ENCODE results near the gene SLC25A30. TPM values are rescaled to one million over a fixed set of nuclear protein-coding genes. Genes with fewer than 3 reads are reported as not detected.

SLC25A30 gene
- total RNA-seq, 1 donor from 2014 or later = 18.4 TPM

GRCh38 chr13:45456196-45456972 is 38.2 kb upstream of the SLC25A30 start:
- Histone ChIP-seq H3K36me3 (ENCODE audit: control insufficient read depth, insufficient read depth, low read length) (no peaks in the 10 kb centered on the region), H3K4me3 (ENCODE audit: low read depth, low read length) (no peak overlapping the region), H3K27me3 (ENCODE audit: control insufficient read depth, insufficient read depth, low read length) (no peaks in the 10 kb centered on the region)
- FAIRE-seq (no peak), DNase-seq (ENCODE audit: low read depth) (peak; percentile 90)
- no peak for TF ChIP-seq CTCF (IDR thresholded peaks at IDR 0.05; ENCODE audit: insufficient read depth, low read length, severe bottlenecking)

- Histone ChIP-seq H3K27me3 (ENCODE audit: control insufficient read depth, insufficient read depth, low read length) (no peaks in the 10 kb centered on the region), H3K36me3 (ENCODE audit: control insufficient read depth, insufficient read depth, low read length) (no peaks in the 10 kb centered on the region), H3K4me3 (ENCODE audit: low read depth, low read length) (no peak overlapping the region)
- TF ChIP-seq CTCF (IDR thresholded peaks at IDR 0.05; ENCODE audit: insufficient read depth, low read length, severe bottlenecking) = no peak
- DNase-seq (ENCODE audit: low read depth) (no peak), FAIRE-seq (no peak)
Observed at GRCh38 chr13:45454204-45454603, 36.0 kb upstream of the SLC25A30 start.

GRCh38 chr13:45451282-45451681 is 33.1 kb upstream of the SLC25A30 start:
- no peaks in the 10 kb centered on the region for H3K36me3 ChIP-seq (ENCODE audit: control insufficient read depth, insufficient read depth, low read length)
- DNase-seq (ENCODE audit: low read depth) = no peak
- TF ChIP-seq CTCF (IDR thresholded peaks at IDR 0.05; ENCODE audit: insufficient read depth, low read length, severe bottlenecking) = no peak
- no peak for FAIRE-seq
- peaks cover 2% of the 10 kb centered on the region for H3K27me3 ChIP-seq (ENCODE audit: control insufficient read depth, insufficient read depth, low read length)
- H3K4me3 ChIP-seq (ENCODE audit: low read depth, low read length) = no peak overlapping the region

- peaks cover 2% of the 10 kb centered on the region for H3K27me3 ChIP-seq (ENCODE audit: control insufficient read depth, insufficient read depth, low read length)
- H3K36me3 ChIP-seq (ENCODE audit: control insufficient read depth, insufficient read depth, low read length) = no peaks in the 10 kb centered on the region
- FAIRE-seq (no peak), DNase-seq (ENCODE audit: low read depth) (no peak)
- no peak overlapping the region for H3K4me3 ChIP-seq (ENCODE audit: low read depth, low read length)
- no peak for TF ChIP-seq CTCF (IDR thresholded peaks at IDR 0.05; ENCODE audit: insufficient read depth, low read length, severe bottlenecking)
Observed at GRCh38 chr13:45448965-45449559, 30.9 kb upstream of the SLC25A30 start.

- H3K27me3 ChIP-seq (ENCODE audit: control insufficient read depth, insufficient read depth, low read length) = peaks cover 2% of the 10 kb centered on the region
- no peak for TF ChIP-seq CTCF (IDR thresholded peaks at IDR 0.05; ENCODE audit: insufficient read depth, low read length, severe bottlenecking)
- H3K36me3 ChIP-seq (ENCODE audit: control insufficient read depth, insufficient read depth, low read length) = no peaks in the 10 kb centered on the region
- H3K4me3 ChIP-seq (ENCODE audit: low read depth, low read length) = no peak overlapping the region
- DNase-seq (ENCODE audit: low read depth) (no peak), FAIRE-seq (no peak)
Observed at GRCh38 chr13:45447050-45447661, 29.0 kb upstream of the SLC25A30 start.

Measured in bronchial epithelial cell (primary cell).